SH-SY5Y (cell line): Measurements from ENCODE around the gene CSRP2.

ENCODE experiments used
- GATA2 ChIP-seq: IDR thresholded peaks from 2 replicates; pipeline ENCODE4 v1.6.1; 2011; ENCODE audit warnings: mild to moderate bottlenecking, low read depth, low read length
- GATA3 ChIP-seq: IDR thresholded peaks from 2 replicates; pipeline ENCODE4 v1.6.1; 2011; ENCODE audit warnings: low read depth, mild to moderate bottlenecking, low read length, moderate library complexity

DNA sequence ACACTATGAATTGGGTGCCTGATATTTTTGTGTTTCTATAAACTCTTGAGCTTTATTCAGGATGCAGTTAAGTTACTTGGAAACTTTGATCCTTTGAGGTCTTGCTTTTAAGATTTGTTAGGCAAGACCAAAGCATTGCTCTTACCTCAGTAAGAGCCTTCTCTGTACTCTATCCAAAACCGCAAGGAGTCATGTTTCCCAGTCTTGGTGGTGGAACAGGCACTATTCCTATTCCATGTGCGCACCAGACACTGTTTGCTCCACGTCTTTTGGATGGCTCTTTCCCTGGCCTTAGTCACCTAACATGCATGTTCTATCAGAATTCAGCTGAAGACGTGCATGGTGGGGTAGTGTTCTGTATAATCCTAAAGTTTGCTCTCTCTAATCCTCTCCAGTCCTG lies 23.5 kb downstream of the CSRP2 start:
- no peak for TF ChIP-seq GATA2
- no peak for TF ChIP-seq GATA3
